ENCODE measurements around the gene NXT2. TPM values are rescaled to one million over a fixed set of nuclear protein-coding genes. Genes with fewer than 3 reads are reported as not detected.
"Not testable (repeated sequence)": the region's sequence is repeated elsewhere in the genome, so short reads cannot be mapped to it uniquely, and the experiment has no call there.

NXT2 gene
- total RNA-seq, 1 donor from 2014 or later, result 2.1 TPM

- no peak for TF ChIP-seq CTCF (IDR thresholded peaks at IDR 0.05; ENCODE audit: borderline replicate concordance)
Measured at GRCh38 chrX:109535578-109535977, 1.1 kb upstream of the NXT2 start.

GRCh38 chrX:109537324-109537665 is 651 bp downstream of the NXT2 start:
- intact Hi-C loops (cut with micrococcal nuclease), result no loop called here
- Histone ChIP-seq H3K27me3 (ENCODE audit: low read depth) (no peaks in the 10 kb centered on the region), H3K9me3 (replicated peaks) (no peaks in the 10 kb centered on the region), H3K36me3 (no peaks in the 10 kb centered on the region), H3K4me1 (peaks cover 4% of the 10 kb centered on the region), H3K4me3 (peak overlapping the region; percentile 70), H3K27ac (replicated peaks) (peak overlapping the region; percentile 95)
- DNase-seq, result no peak
- no peak for TF ChIP-seq CTCF (IDR thresholded peaks at IDR 0.05; ENCODE audit: borderline replicate concordance)

More at GRCh38 chrX:109535578-109535977, 1.1 kb upstream of the NXT2 start:
- Histone ChIP-seq H3K4me1 (peaks cover 4% of the 10 kb centered on the region), H3K27ac (replicated peaks) (no peak overlapping the region), H3K4me3 (no peak overlapping the region), H3K27me3 (ENCODE audit: low read depth) (no peaks in the 10 kb centered on the region), H3K9me3 (replicated peaks) (no peaks in the 10 kb centered on the region), H3K36me3 (no peaks in the 10 kb centered on the region)
- no peak for DNase-seq
- intact Hi-C loops (cut with micrococcal nuclease), result no loop called here

GRCh38 chrX:109539007-109539406 is 2.4 kb downstream of the NXT2 start:
- H3K36me3 ChIP-seq; H3K9me3 ChIP-seq (replicated peaks); H3K4me1 ChIP-seq; intact Hi-C loops (cut with micrococcal nuclease); H3K27me3 ChIP-seq (ENCODE audit: low read depth); H3K4me3 ChIP-seq; H3K27ac ChIP-seq (replicated peaks); DNase-seq: not testable (repeated sequence)

- no peak for DNase-seq
- intact Hi-C loops (cut with micrococcal nuclease), result no loop called here
- H3K36me3 ChIP-seq, result no peaks in the 10 kb centered on the region
- H3K9me3 ChIP-seq (replicated peaks), result no peaks in the 10 kb centered on the region
- H3K4me3 ChIP-seq, result no peak overlapping the region
- no peak overlapping the region for H3K27ac ChIP-seq (replicated peaks)
- H3K4me1 ChIP-seq, result no peaks in the 10 kb centered on the region
- H3K27me3 ChIP-seq (ENCODE audit: low read depth), result no peaks in the 10 kb centered on the region
- TF ChIP-seq CTCF (IDR thresholded peaks at IDR 0.05; ENCODE audit: borderline replicate concordance), result no peak
Measured at GRCh38 chrX:109553862-109554261, 17.2 kb downstream of the NXT2 start.

- DNase-seq; H3K36me3 ChIP-seq; H3K4me3 ChIP-seq; H3K4me1 ChIP-seq; H3K27ac ChIP-seq (replicated peaks); intact Hi-C loops (cut with micrococcal nuclease); H3K9me3 ChIP-seq (replicated peaks); H3K27me3 ChIP-seq (ENCODE audit: low read depth): not testable (repeated sequence)
Measured at GRCh38 chrX:109576083-109576482, 39.4 kb downstream of the NXT2 start.

GRCh38 chrX:109577055-109577454 is 40.4 kb downstream of the NXT2 start:
- no peaks in the 10 kb centered on the region for H3K9me3 ChIP-seq (replicated peaks)
- DNase-seq, result no peak

More at GRCh38 chrX:109577055-109577454, 40.4 kb downstream of the NXT2 start:
- Histone ChIP-seq H3K4me1 (no peaks in the 10 kb centered on the region), H3K27me3 (ENCODE audit: low read depth) (no peaks in the 10 kb centered on the region), H3K4me3 (no peak overlapping the region), H3K27ac (replicated peaks) (no peak overlapping the region), H3K36me3 (no peaks in the 10 kb centered on the region)
- intact Hi-C loops (cut with micrococcal nuclease), result no loop called here
- no peak for TF ChIP-seq CTCF (IDR thresholded peaks at IDR 0.05; ENCODE audit: borderline replicate concordance)
